Measurements from ENCODE around the gene C11orf65. TPM values are rescaled to one million over a fixed set of nuclear protein-coding genes. Genes with fewer than 3 reads are reported as not detected.

The C11orf65 gene
- total RNA-seq, 1 donor = 1.1 TPM

GRCh38 chr11:108364159-108364558 lies 103.2 kb downstream of the C11orf65 start:
- Histone ChIP-seq H3K79me2 (ENCODE audit: insufficient read depth, low read length) (no peaks in the 10 kb centered on the region), H3K36me3 (ENCODE audit: insufficient read depth, low read length) (peaks cover 5% of the 10 kb centered on the region), H3K4me1 (ENCODE audit: insufficient read depth, low read length) (peaks cover 6% of the 10 kb centered on the region), H3K9me3 (ENCODE audit: low read depth, low read length) (no peaks in the 10 kb centered on the region), H3K27ac (ENCODE audit: low read depth, low read length) (no peak overlapping the region), H4K20me1 (ENCODE audit: insufficient read depth, low read length) (no peaks in the 10 kb centered on the region), H3K4me3 (ENCODE audit: insufficient read depth, low read length) (no peak overlapping the region), H3K4me2 (ENCODE audit: insufficient read depth, low read length) (no peak overlapping the region), H2AFZ (ENCODE audit: low read length) (no peak overlapping the region), H3K27me3 (ENCODE audit: insufficient read depth, low read length) (no peaks in the 10 kb centered on the region)
- no peak for TF ChIP-seq CTCF (IDR thresholded peaks at IDR 0.05; ENCODE audit: extremely low read depth, low read depth, low read length)
- DNase-seq (ENCODE audit: insufficient read length, low spot score, missing footprints) = no peak

GRCh38 chr11:108351468-108351867 lies 115.9 kb downstream of the C11orf65 start:
- H2AFZ ChIP-seq (ENCODE audit: low read length) = no peak overlapping the region
- H3K36me3 ChIP-seq (ENCODE audit: insufficient read depth, low read length) = peaks cover 44% of the 10 kb centered on the region
- no peak overlapping the region for H3K27ac ChIP-seq (ENCODE audit: low read depth, low read length)
- TF ChIP-seq CTCF (IDR thresholded peaks at IDR 0.05; ENCODE audit: extremely low read depth, low read depth, low read length) = no peak
- no peaks in the 10 kb centered on the region for H4K20me1 ChIP-seq (ENCODE audit: insufficient read depth, low read length)
- H3K4me2 ChIP-seq (ENCODE audit: insufficient read depth, low read length) = no peak overlapping the region
- no peak for DNase-seq (ENCODE audit: insufficient read length, low spot score, missing footprints)
- no peaks in the 10 kb centered on the region for H3K4me1 ChIP-seq (ENCODE audit: insufficient read depth, low read length)
- H3K79me2 ChIP-seq (ENCODE audit: insufficient read depth, low read length) = no peaks in the 10 kb centered on the region
- no peaks in the 10 kb centered on the region for H3K9me3 ChIP-seq (ENCODE audit: low read depth, low read length)
- H3K27me3 ChIP-seq (ENCODE audit: insufficient read depth, low read length) = no peaks in the 10 kb centered on the region
- H3K4me3 ChIP-seq (ENCODE audit: insufficient read depth, low read length) = no peak overlapping the region

GRCh38 chr11:108346451-108346850 lies 120.9 kb downstream of the C11orf65 start:
- H3K79me2 ChIP-seq (ENCODE audit: insufficient read depth, low read length) = no peaks in the 10 kb centered on the region
- no peak overlapping the region for H3K4me3 ChIP-seq (ENCODE audit: insufficient read depth, low read length)
- H3K4me1 ChIP-seq (ENCODE audit: insufficient read depth, low read length) = no peaks in the 10 kb centered on the region
- no peak for DNase-seq (ENCODE audit: insufficient read length, low spot score, missing footprints)
- no peak for TF ChIP-seq CTCF (IDR thresholded peaks at IDR 0.05; ENCODE audit: extremely low read depth, low read depth, low read length)
- no peaks in the 10 kb centered on the region for H3K27me3 ChIP-seq (ENCODE audit: insufficient read depth, low read length)
- H3K9me3 ChIP-seq (ENCODE audit: low read depth, low read length) = no peaks in the 10 kb centered on the region
- H3K27ac ChIP-seq (ENCODE audit: low read depth, low read length) = no peak overlapping the region
- H3K4me2 ChIP-seq (ENCODE audit: insufficient read depth, low read length) = no peak overlapping the region
- no peaks in the 10 kb centered on the region for H4K20me1 ChIP-seq (ENCODE audit: insufficient read depth, low read length)
- peaks cover 16% of the 10 kb centered on the region for H3K36me3 ChIP-seq (ENCODE audit: insufficient read depth, low read length)
- H2AFZ ChIP-seq (ENCODE audit: low read length) = no peak overlapping the region

GRCh38 chr11:108345767-108346166 lies 121.6 kb downstream of the C11orf65 start:
- Histone ChIP-seq H3K79me2 (ENCODE audit: insufficient read depth, low read length) (no peaks in the 10 kb centered on the region), H3K4me1 (ENCODE audit: insufficient read depth, low read length) (no peaks in the 10 kb centered on the region), H3K36me3 (ENCODE audit: insufficient read depth, low read length) (peaks cover 11% of the 10 kb centered on the region), H4K20me1 (ENCODE audit: insufficient read depth, low read length) (no peaks in the 10 kb centered on the region), H3K27me3 (ENCODE audit: insufficient read depth, low read length) (no peaks in the 10 kb centered on the region), H3K4me2 (ENCODE audit: insufficient read depth, low read length) (no peak overlapping the region), H3K9me3 (ENCODE audit: low read depth, low read length) (no peaks in the 10 kb centered on the region), H3K4me3 (ENCODE audit: insufficient read depth, low read length) (no peak overlapping the region), H3K27ac (ENCODE audit: low read depth, low read length) (no peak overlapping the region), H2AFZ (ENCODE audit: low read length) (no peak overlapping the region)
- DNase-seq (ENCODE audit: insufficient read length, low spot score, missing footprints) = no peak
- TF ChIP-seq CTCF (IDR thresholded peaks at IDR 0.05; ENCODE audit: extremely low read depth, low read depth, low read length) = no peak

Measured in osteoblast (primary cell).